Mucosa of stomach (tissue), 1 donor: ENCODE data around the gene ADAMTS17.

Experiments used
- H3K27me3 ChIP-seq: one replicate; pipeline ENCODE4 v1.7.0; 2013; ENCODE audit warnings: mild to moderate bottlenecking, low read length; ENCODE audit not compliant: control insufficient read depth, insufficient read depth
- H3K36me3 ChIP-seq: one replicate; pipeline ENCODE4 v1.7.0; 2013; ENCODE audit warnings: low read length; ENCODE audit not compliant: control insufficient read depth, insufficient read depth
- H3K4me1 ChIP-seq: one replicate; pipeline ENCODE4 v1.7.0; 2013; ENCODE audit warnings: mild to moderate bottlenecking, low read length; ENCODE audit not compliant: control insufficient read depth, insufficient read depth
- H3K4me3 ChIP-seq: one replicate; pipeline ENCODE4 v1.7.0; 2013; ENCODE audit warnings: low read length
- H3K9ac ChIP-seq: one replicate; pipeline ENCODE4 v1.7.0; 2013; ENCODE audit warnings: mild to moderate bottlenecking, low read length, moderate library complexity
- H3K9me3 ChIP-seq: one replicate; pipeline ENCODE4 v1.7.0; 2013; ENCODE audit warnings: mild to moderate bottlenecking, low read length, moderate library complexity; ENCODE audit not compliant: control insufficient read depth
- donor health status: Pancreatic carcinoma.

ADAMTS17 gene

GRCh38 chr15:100036015-100036414, 305.8 kb downstream of the ADAMTS17 start:
- Histone ChIP-seq H3K9ac (no peak overlapping the region), H3K36me3 (no peaks in the 10 kb centered on the region), H3K4me3 (no peak overlapping the region), H3K4me1 (peaks cover 22% of the 10 kb centered on the region), H3K9me3 (no peaks in the 10 kb centered on the region), H3K27me3 (no peaks in the 10 kb centered on the region)

GRCh38 chr15:100034191-100034590, 307.6 kb downstream of the ADAMTS17 start:
- H3K4me3 ChIP-seq = no peak overlapping the region
- no peak overlapping the region for H3K9ac ChIP-seq
- H3K36me3 ChIP-seq = no peaks in the 10 kb centered on the region
- H3K27me3 ChIP-seq = no peaks in the 10 kb centered on the region
- no peaks in the 10 kb centered on the region for H3K9me3 ChIP-seq
- H3K4me1 ChIP-seq = peaks cover 22% of the 10 kb centered on the region

- Histone ChIP-seq H3K27me3 (no peaks in the 10 kb centered on the region), H3K9ac (no peak overlapping the region), H3K4me3 (no peak overlapping the region), H3K9me3 (no peaks in the 10 kb centered on the region), H3K4me1 (peaks cover 22% of the 10 kb centered on the region), H3K36me3 (no peaks in the 10 kb centered on the region)
Measured at GRCh38 chr15:100033140-100033857, 308.5 kb downstream of the ADAMTS17 start.

- Histone ChIP-seq H3K4me3 (peak overlapping the region; percentile 4), H3K9me3 (no peaks in the 10 kb centered on the region), H3K4me1 (peaks cover 22% of the 10 kb centered on the region), H3K27me3 (no peaks in the 10 kb centered on the region), H3K36me3 (no peaks in the 10 kb centered on the region), H3K9ac (no peak overlapping the region)
Measured at GRCh38 chr15:100032358-100033085, 309.3 kb downstream of the ADAMTS17 start.

- Histone ChIP-seq H3K9ac (no peak overlapping the region), H3K9me3 (no peaks in the 10 kb centered on the region), H3K27me3 (no peaks in the 10 kb centered on the region), H3K4me3 (peak overlapping the region; percentile 4), H3K4me1 (peaks cover 22% of the 10 kb centered on the region), H3K36me3 (no peaks in the 10 kb centered on the region)
Measured at GRCh38 chr15:100031665-100032357, 310.0 kb downstream of the ADAMTS17 start.

GRCh38 chr15:100030586-100031229, 311.1 kb downstream of the ADAMTS17 start:
- H3K36me3 ChIP-seq = no peaks in the 10 kb centered on the region
- no peak overlapping the region for H3K4me3 ChIP-seq
- H3K9me3 ChIP-seq = no peaks in the 10 kb centered on the region
- no peak overlapping the region for H3K9ac ChIP-seq
- peaks cover 22% of the 10 kb centered on the region for H3K4me1 ChIP-seq
- H3K27me3 ChIP-seq = no peaks in the 10 kb centered on the region

- peaks cover 22% of the 10 kb centered on the region for H3K4me1 ChIP-seq
- no peak overlapping the region for H3K4me3 ChIP-seq
- H3K9ac ChIP-seq = no peak overlapping the region
- H3K27me3 ChIP-seq = no peaks in the 10 kb centered on the region
- no peaks in the 10 kb centered on the region for H3K9me3 ChIP-seq
- no peaks in the 10 kb centered on the region for H3K36me3 ChIP-seq
Measured at GRCh38 chr15:100029868-100030479, 311.8 kb downstream of the ADAMTS17 start.

GRCh38 chr15:100029045-100029444, 312.7 kb downstream of the ADAMTS17 start:
- Histone ChIP-seq H3K4me3 (no peak overlapping the region), H3K9ac (no peak overlapping the region), H3K4me1 (peaks cover 22% of the 10 kb centered on the region), H3K27me3 (no peaks in the 10 kb centered on the region), H3K36me3 (no peaks in the 10 kb centered on the region), H3K9me3 (no peaks in the 10 kb centered on the region)

- H3K27me3 ChIP-seq = no peaks in the 10 kb centered on the region
- no peaks in the 10 kb centered on the region for H3K9me3 ChIP-seq
- no peak overlapping the region for H3K9ac ChIP-seq
- no peaks in the 10 kb centered on the region for H3K36me3 ChIP-seq
- H3K4me3 ChIP-seq = no peak overlapping the region
- no peaks in the 10 kb centered on the region for H3K4me1 ChIP-seq
Measured at GRCh38 chr15:100026041-100026440, 315.7 kb downstream of the ADAMTS17 start.

- no peaks in the 10 kb centered on the region for H3K27me3 ChIP-seq
- no peaks in the 10 kb centered on the region for H3K4me1 ChIP-seq
- H3K36me3 ChIP-seq = no peaks in the 10 kb centered on the region
- no peak overlapping the region for H3K9ac ChIP-seq
- H3K9me3 ChIP-seq = no peaks in the 10 kb centered on the region
- H3K4me3 ChIP-seq = no peak overlapping the region
Measured at GRCh38 chr15:100022806-100023205, 319.0 kb downstream of the ADAMTS17 start.

- H3K9ac ChIP-seq = no peak overlapping the region
- no peaks in the 10 kb centered on the region for H3K36me3 ChIP-seq
- no peaks in the 10 kb centered on the region for H3K9me3 ChIP-seq
- H3K4me1 ChIP-seq = no peaks in the 10 kb centered on the region
- no peaks in the 10 kb centered on the region for H3K27me3 ChIP-seq
- H3K4me3 ChIP-seq = no peak overlapping the region
Measured at GRCh38 chr15:100022391-100022790, 319.4 kb downstream of the ADAMTS17 start.
